IMR-90 (cell line): ENCODE data around the gene TBATA. TPM values are rescaled to one million over a fixed set of nuclear protein-coding genes. Genes with fewer than 3 reads are reported as not detected.

Source experiments
- ATAC-seq: fragments of 200-7000 bp; cut with Tn5 transposase; 2 replicates; pipeline ENCODE4 v1.9.1; 2020; ENCODE audit warnings: low read depth, mild to moderate bottlenecking, moderate library complexity
- BruUV-seq: library from RNA; stranded (reverse); fragments of 400-500 nt; replicated peaks from 2 replicates; lab custom pipeline; 2021; lab: Mats Ljungman, UMichigan
- CTCF ChIA-PET: fragments of 300-600 bp; formaldehyde crosslinking; extraction: SDS; loops from one replicate; lab custom pipeline; 2021; ENCODE audit warnings: antibody characterized with exemption; lab: Yijun Ruan, JAX
- POLR2A ChIA-PET: fragments of 300-600 bp; sonication (Branson Sonifier 250); formaldehyde crosslinking; loops from one replicate; lab custom pipeline; 2022; ENCODE audit warnings: antibody characterized with exemption; ENCODE audit not compliant: unreplicated experiment; lab: Charles Lee
- DNase-seq: peaks from one replicate; pipeline ENCODE4 v3.0.0; 2013
- H2AFZ ChIP-seq: replicated peaks from 2 replicates; pipeline ENCODE3; 2013; ENCODE audit warnings: low read length, mild to moderate bottlenecking; ENCODE audit not compliant: poor library complexity
- H2AK5ac ChIP-seq: 2 replicates; pipeline ENCODE4 v1.6.1; 2013; ENCODE audit warnings: low read depth, low read length, inconsistent platforms
- H2AK9ac ChIP-seq: replicated peaks from 2 replicates; pipeline ENCODE3; 2013; ENCODE audit warnings: mild to moderate bottlenecking, low read depth, low read length, moderate library complexity; ENCODE audit not compliant: poor library complexity
- H2BK120ac ChIP-seq: 2 replicates; pipeline ENCODE4 v1.6.1; 2013; ENCODE audit warnings: low read depth, low read length, inconsistent platforms
- H2BK15ac ChIP-seq: 3 replicates; pipeline ENCODE4 v1.6.1; 2013; ENCODE audit warnings: low read depth, low read length, inconsistent platforms
- H2BK20ac ChIP-seq: 2 replicates; pipeline ENCODE4 v1.6.1; 2013; ENCODE audit warnings: low read depth, mild to moderate bottlenecking, inconsistent platforms, low read length, moderate library complexity
- H2BK5ac ChIP-seq: 2 replicates; pipeline ENCODE4 v1.6.1; 2013; ENCODE audit warnings: mild to moderate bottlenecking, low read depth, low read length, inconsistent platforms; ENCODE audit not compliant: poor library complexity, severe bottlenecking
- H3K14ac ChIP-seq: replicated peaks from 2 replicates; pipeline ENCODE4 v1.6.1; 2013; ENCODE audit warnings: low read depth, low read length, inconsistent platforms
- H3K18ac ChIP-seq: 2 replicates; pipeline ENCODE4 v1.6.1; 2013; ENCODE audit warnings: low read depth, low read length, control low read depth
- H3K23ac ChIP-seq: 2 replicates; pipeline ENCODE4 v1.6.1; 2013; ENCODE audit warnings: low read depth, low read length, inconsistent platforms
- H3K27ac ChIP-seq: 2 replicates; pipeline ENCODE4 v1.5.1; 2013; ENCODE audit warnings: mild to moderate bottlenecking, control low read depth, low read length; ENCODE audit not compliant: insufficient read depth
- H3K27me3 ChIP-seq: 2 replicates; pipeline ENCODE4 v1.6.1; 2013; ENCODE audit warnings: low read length; ENCODE audit not compliant: control insufficient read depth, insufficient read depth
- H3K36me3 ChIP-seq: 2 replicates; pipeline ENCODE4 v1.6.1; 2013; ENCODE audit warnings: low read length, mixed read lengths; ENCODE audit not compliant: control insufficient read depth, insufficient read depth
- H3K4ac ChIP-seq: 2 replicates; pipeline ENCODE4 v1.6.1; 2013; ENCODE audit warnings: low read depth, low read length, inconsistent platforms
- H3K4me1 ChIP-seq: 2 replicates; pipeline ENCODE4 v1.6.1; 2013; ENCODE audit warnings: low read length, mixed read lengths; ENCODE audit not compliant: control insufficient read depth, insufficient read depth
- H3K4me2 ChIP-seq: 2 replicates; pipeline ENCODE4 v1.6.1; 2013; ENCODE audit warnings: low read depth, mild to moderate bottlenecking, control low read depth, low read length, moderate library complexity
- H3K4me3 ChIP-seq: 2 replicates; pipeline ENCODE4 v1.5.1; 2013; ENCODE audit warnings: low read depth, mild to moderate bottlenecking, control low read depth, low read length, moderate library complexity; ENCODE audit not compliant: insufficient read depth
- H3K56ac ChIP-seq: 2 replicates; pipeline ENCODE4 v1.6.1; 2013; ENCODE audit warnings: low read length, inconsistent platforms; ENCODE audit not compliant: insufficient read depth; ENCODE audit errors: extremely low read depth
- H3K79me1 ChIP-seq, 2 experiments: 2 replicates each; pipeline ENCODE4 v1.6.1; 2013; ENCODE audit warnings: low read length in 2 of 2, inconsistent platforms in 1 of 2, low read depth in 1 of 2
- H3K9ac ChIP-seq: 2 replicates; pipeline ENCODE4 v1.6.1; 2013; ENCODE audit warnings: low read depth, low read length, control low read depth
- H3K9me1 ChIP-seq: 2 replicates; pipeline ENCODE4 v1.6.1; 2013; ENCODE audit warnings: low read length, inconsistent platforms; ENCODE audit not compliant: insufficient read depth
- H3K9me3 ChIP-seq: 2 replicates; pipeline ENCODE4 v1.6.1; 2013; ENCODE audit warnings: low read length; ENCODE audit not compliant: control insufficient read depth, insufficient read depth
- H4K20me1 ChIP-seq: 2 replicates; pipeline ENCODE4 v1.6.1; 2013; ENCODE audit warnings: low read length, inconsistent platforms; ENCODE audit not compliant: insufficient read depth
- H4K5ac ChIP-seq: 2 replicates; pipeline ENCODE4 v1.6.1; 2013; ENCODE audit warnings: mild to moderate bottlenecking, low read depth, low read length, control low read depth
- H4K8ac ChIP-seq, 2 experiments: 2 replicates each; pipeline ENCODE4 v1.6.1; 2013; ENCODE audit warnings: low read depth in 2 of 2, low read length in 2 of 2, control low read depth in 1 of 2, inconsistent platforms in 1 of 2
- H4K91ac ChIP-seq: 2 replicates; pipeline ENCODE4 v1.6.1; 2013; ENCODE audit warnings: low read depth, low read length, inconsistent platforms; ENCODE audit not compliant: insufficient read depth
- FOS ChIP-seq: fragments of 150-350 bp; IDR thresholded peaks from 2 replicates; pipeline ENCODE4 v1.6.1; 2016; ENCODE audit warnings: low read depth, low read length
- WGBS, 2 experiments: methylation state at CpG; one replicate each; pipeline versions ENCODE4 v1.1.5 to v1.1.7; 2013; ENCODE audit warnings: missing lambda C conversion rate in 2 of 2; ENCODE audit not compliant: insufficient read length in 1 of 2; ENCODE audit errors: extremely low coverage in 2 of 2; 5-methylcytosine and 5-hydroxymethylcytosine counted together
- dilution Hi-C: fragments of 300-500 bp; cut with HindIII; formaldehyde crosslinking; loops from one replicate; pipeline ENCODE4 v1.14.3; 2018; ENCODE audit warnings: low sequenced_read_pairs; ENCODE audit not compliant: unreplicated experiment
- in situ Hi-C: fragments of 300-500 bp; cut with MboI; formaldehyde crosslinking; loops from 3 replicates; pipeline ENCODE4 v1.14.3; 2019; ENCODE audit warnings: low sequenced_read_pairs, inconsistent platforms, mixed read lengths
- intact Hi-C: fragments of 100-400 bp; cut with micrococcal nuclease; formaldehyde crosslinking; loops from 2 replicates; pipeline ENCODE4 v1.10.0; 2022
- polyA plus RNA-seq, 3 experiments: library from polyadenylated mRNA; depleted of rRNA; stranded (reverse); fragments of >200 nt; gene quantifications; 2 replicates each; pipeline ENCODE4 v1.2.3, GENCODE V29; 2012; ENCODE audit warnings: low replicate concordance in 1 of 3
- total RNA-seq: library from RNA; depleted of rRNA; stranded (reverse); fragments of >200 nt; gene quantifications from 2 replicates; pipeline ENCODE4 v1.2.3, GENCODE V29; 2012
- TF ChIP-seq, protein P1 (sequence below): conservative IDR thresholded peaks from 2 replicates; pipeline ENCODE4 v1.5.1; 2012; ENCODE audit warnings: mild to moderate bottlenecking, low read depth, low read length, improper control_type of control experiment

Gene TBATA
- total and polyA plus RNA-seq, 2 of the 4 experiments (the other 2 are of a cell fraction) = not detected

GRCh38 chr10:70737250-70737649 lies 47.9 kb downstream of the TBATA start:
- no peak overlapping the region for H3K4ac ChIP-seq
- 85% methylated on average over 3 of the region's 6 CpGs; no CpG with 5 or more reads in 1 of the 2 experiments for WGBS, 2 experiments
- no TSS peak for BruUV-seq
- H2BK20ac ChIP-seq = no peak overlapping the region
- no peak overlapping the region for H3K4me2 ChIP-seq
- no peak overlapping the region for H2AFZ ChIP-seq
- intact Hi-C loops = no loop called here
- no peak overlapping the region for H3K18ac ChIP-seq
- dilution Hi-C loops = no loop called here
- DNase-seq = no peak
- H3K27me3 ChIP-seq = peaks cover 8% of the 10 kb centered on the region
- no peak overlapping the region for H3K14ac ChIP-seq
- TF ChIP-seq FOS = no peak
- TF ChIP-seq, protein P1, sequence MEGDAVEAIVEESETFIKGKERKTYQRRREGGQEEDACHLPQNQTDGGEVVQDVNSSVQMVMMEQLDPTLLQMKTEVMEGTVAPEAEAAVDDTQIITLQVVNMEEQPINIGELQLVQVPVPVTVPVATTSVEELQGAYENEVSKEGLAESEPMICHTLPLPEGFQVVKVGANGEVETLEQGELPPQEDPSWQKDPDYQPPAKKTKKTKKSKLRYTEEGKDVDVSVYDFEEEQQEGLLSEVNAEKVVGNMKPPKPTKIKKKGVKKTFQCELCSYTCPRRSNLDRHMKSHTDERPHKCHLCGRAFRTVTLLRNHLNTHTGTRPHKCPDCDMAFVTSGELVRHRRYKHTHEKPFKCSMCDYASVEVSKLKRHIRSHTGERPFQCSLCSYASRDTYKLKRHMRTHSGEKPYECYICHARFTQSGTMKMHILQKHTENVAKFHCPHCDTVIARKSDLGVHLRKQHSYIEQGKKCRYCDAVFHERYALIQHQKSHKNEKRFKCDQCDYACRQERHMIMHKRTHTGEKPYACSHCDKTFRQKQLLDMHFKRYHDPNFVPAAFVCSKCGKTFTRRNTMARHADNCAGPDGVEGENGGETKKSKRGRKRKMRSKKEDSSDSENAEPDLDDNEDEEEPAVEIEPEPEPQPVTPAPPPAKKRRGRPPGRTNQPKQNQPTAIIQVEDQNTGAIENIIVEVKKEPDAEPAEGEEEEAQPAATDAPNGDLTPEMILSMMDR = no peak
- no peak overlapping the region for H3K4me3 ChIP-seq
- no peak overlapping the region for H4K5ac ChIP-seq
- no peak overlapping the region for H2AK5ac ChIP-seq
- H3K56ac ChIP-seq = no peak overlapping the region
- peaks cover 3% of the 10 kb centered on the region; the same call in 1 of the 2 replicates for H3K9me1 ChIP-seq
- H2BK120ac ChIP-seq = no peak overlapping the region
- H3K79me1 ChIP-seq = no peaks in the 10 kb centered on the region
- no peaks in the 10 kb centered on the region for H3K36me3 ChIP-seq
- H3K9me3 ChIP-seq = no peaks in the 10 kb centered on the region
- H4K91ac ChIP-seq = no peak overlapping the region
- ATAC-seq = no peak
- no peak overlapping the region for H4K8ac ChIP-seq
- POLR2A ChIA-PET = no interaction called here
- in situ Hi-C loops = no loop called here
- no peak overlapping the region for H3K9ac ChIP-seq
- H2BK15ac ChIP-seq = no peak overlapping the region
- H4K20me1 ChIP-seq = no peaks in the 10 kb centered on the region
- H3K4me1 ChIP-seq = peaks cover 5% of the 10 kb centered on the region; the same call in 1 of the 2 replicates
- no peak overlapping the region for H2BK5ac ChIP-seq
- H3K23ac ChIP-seq = no peak overlapping the region
- H3K27ac ChIP-seq = no peak overlapping the region
- H2AK9ac ChIP-seq = no peak overlapping the region
- CTCF ChIA-PET = no interaction called here
